Measurements from ENCODE around the gene HDAC4. TPM values are rescaled to one million over a fixed set of nuclear protein-coding genes. Genes with fewer than 3 reads are reported as not detected.

HDAC4 gene
- total RNA-seq, 1 experiment from 2014 or later = 44.4 TPM

DNA sequence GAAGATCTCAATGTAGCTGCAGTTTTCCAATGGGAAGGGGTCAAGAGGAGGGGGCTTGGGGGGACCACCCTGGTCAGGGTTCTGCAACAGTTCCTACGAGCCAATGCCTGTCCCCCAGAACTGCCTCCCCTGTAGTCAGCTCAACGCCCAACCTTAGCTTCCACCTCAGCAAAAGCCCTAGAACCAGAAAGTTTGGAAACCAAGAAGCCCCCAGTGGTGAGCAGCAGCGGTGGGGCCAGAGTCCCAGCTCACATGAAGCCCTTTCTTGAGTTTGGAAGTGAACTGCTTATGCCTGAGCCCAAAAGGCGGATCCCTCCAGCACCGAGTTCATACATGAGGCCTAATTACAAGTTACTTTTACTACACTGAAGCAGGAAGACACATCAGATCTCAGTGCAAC lies 162.4 kb downstream of the HDAC4 start (continued):
- TF ChIP-seq, protein P1, sequence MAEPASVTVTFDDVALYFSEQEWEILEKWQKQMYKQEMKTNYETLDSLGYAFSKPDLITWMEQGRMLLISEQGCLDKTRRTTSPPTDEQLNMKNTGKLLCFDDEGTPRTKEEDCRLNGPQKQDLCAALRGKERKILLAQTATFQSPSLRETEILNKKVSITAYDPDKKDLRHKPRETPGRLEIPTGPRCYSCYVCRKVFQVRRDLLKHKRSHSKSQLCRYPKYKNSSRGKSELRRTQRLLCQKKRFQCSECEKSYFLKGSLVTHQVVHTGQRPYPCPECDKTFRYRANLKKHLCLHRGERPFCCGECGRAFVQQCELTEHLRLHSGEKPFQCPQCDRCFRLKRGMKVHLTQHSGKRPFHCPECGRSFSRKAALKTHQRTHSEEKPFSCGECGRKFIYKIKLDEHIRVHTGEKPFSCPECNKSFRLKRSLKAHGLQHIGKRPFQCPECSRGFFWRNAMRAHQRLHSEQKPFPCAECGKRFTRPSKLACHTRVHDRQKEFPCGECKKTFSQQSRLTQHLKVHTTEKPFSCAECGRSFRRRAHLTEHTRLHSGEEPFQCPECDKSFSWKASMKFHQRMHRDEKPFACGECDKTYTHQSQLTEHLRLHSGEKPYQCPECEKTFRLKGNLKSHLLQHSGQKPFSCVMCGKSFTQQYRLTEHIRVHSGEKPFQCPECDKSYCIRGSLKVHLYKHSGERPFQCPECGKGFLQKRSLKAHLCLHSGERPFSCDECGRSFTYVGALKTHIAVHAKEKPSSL (CRISPR knock-in tag; conservative IDR thresholded peaks at IDR 0.05) = no peak
- TF ChIP-seq ZNF232 (CRISPR knock-in tag; IDR thresholded peaks at IDR 0.05) (no peak), IRF2 (CRISPR knock-in tag; IDR thresholded peaks at IDR 0.05; ENCODE audit: borderline replicate concordance, low read depth) (no peak), ZNF219 (CRISPR knock-in tag; IDR thresholded peaks at IDR 0.05; ENCODE audit: borderline replicate concordance) (no peak), FOXK1 (CRISPR knock-in tag; IDR thresholded peaks at IDR 0.05) (no peak), SP1 (CRISPR knock-in tag; conservative IDR thresholded peaks at IDR 0.05) (no peak), ZNF317 (CRISPR knock-in tag; IDR thresholded peaks at IDR 0.05; ENCODE audit: borderline replicate concordance, low read depth) (no peak)

DNA sequence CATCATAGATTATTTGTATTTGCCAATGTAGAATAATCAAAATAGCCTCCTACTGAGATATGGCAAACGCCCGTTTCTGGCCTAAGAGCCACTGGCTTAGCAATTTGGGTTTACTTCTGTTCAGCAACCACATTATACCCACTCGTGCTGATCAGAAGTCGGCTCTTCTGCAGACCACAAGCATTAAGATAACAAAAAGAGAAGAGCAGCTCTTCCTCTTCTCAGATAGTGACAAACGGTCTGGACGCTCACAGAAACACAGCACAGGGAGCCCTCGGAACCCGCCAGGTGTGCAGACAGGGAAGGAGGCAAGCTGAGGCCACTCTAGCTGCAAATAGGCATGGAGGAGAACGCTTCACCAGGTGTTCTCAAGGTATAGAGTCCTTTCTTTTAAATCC lies 164.0 kb downstream of the HDAC4 start:
- ChIA-PET POLR2A (no interaction called here), CTCF (no interaction called here)
- Mint-ChIP-seq H3K9me3 (no peaks in the 10 kb centered on the region), H3K4me3 (no peak overlapping the region), H3K27me3 (ENCODE audit: low read depth) (no peaks in the 10 kb centered on the region), H3K36me3 (no peaks in the 10 kb centered on the region), H3K4me1 (peaks cover 7% of the 10 kb centered on the region; the same call in 1 of the 2 replicates), H3K27ac (no peak overlapping the region)
- DNase-seq (ENCODE audit: low spot score) = no peak
- ATAC-seq = no peak
- no peak for TF ChIP-seq ZNF416 (CRISPR knock-in tag; IDR thresholded peaks at IDR 0.05)
- TF ChIP-seq, protein P2, sequence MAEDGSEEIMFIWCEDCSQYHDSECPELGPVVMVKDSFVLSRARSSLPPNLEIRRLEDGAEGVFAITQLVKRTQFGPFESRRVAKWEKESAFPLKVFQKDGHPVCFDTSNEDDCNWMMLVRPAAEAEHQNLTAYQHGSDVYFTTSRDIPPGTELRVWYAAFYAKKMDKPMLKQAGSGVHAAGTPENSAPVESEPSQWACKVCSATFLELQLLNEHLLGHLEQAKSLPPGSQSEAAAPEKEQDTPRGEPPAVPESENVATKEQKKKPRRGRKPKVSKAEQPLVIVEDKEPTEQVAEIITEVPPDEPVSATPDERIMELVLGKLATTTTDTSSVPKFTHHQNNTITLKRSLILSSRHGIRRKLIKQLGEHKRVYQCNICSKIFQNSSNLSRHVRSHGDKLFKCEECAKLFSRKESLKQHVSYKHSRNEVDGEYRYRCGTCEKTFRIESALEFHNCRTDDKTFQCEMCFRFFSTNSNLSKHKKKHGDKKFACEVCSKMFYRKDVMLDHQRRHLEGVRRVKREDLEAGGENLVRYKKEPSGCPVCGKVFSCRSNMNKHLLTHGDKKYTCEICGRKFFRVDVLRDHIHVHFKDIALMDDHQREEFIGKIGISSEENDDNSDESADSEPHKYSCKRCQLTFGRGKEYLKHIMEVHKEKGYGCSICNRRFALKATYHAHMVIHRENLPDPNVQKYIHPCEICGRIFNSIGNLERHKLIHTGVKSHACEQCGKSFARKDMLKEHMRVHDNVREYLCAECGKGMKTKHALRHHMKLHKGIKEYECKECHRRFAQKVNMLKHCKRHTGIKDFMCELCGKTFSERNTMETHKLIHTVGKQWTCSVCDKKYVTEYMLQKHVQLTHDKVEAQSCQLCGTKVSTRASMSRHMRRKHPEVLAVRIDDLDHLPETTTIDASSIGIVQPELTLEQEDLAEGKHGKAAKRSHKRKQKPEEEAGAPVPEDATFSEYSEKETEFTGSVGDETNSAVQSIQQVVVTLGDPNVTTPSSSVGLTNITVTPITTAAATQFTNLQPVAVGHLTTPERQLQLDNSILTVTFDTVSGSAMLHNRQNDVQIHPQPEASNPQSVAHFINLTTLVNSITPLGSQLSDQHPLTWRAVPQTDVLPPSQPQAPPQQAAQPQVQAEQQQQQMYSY (CRISPR knock-in tag; IDR thresholded peaks at IDR 0.05) = no peak
- TF ChIP-seq SMAD4 (CRISPR knock-in tag; IDR thresholded peaks at IDR 0.05) = no peak
- TF ChIP-seq ZNF232 (CRISPR knock-in tag; IDR thresholded peaks at IDR 0.05) = no peak
- TF ChIP-seq, protein P3, sequence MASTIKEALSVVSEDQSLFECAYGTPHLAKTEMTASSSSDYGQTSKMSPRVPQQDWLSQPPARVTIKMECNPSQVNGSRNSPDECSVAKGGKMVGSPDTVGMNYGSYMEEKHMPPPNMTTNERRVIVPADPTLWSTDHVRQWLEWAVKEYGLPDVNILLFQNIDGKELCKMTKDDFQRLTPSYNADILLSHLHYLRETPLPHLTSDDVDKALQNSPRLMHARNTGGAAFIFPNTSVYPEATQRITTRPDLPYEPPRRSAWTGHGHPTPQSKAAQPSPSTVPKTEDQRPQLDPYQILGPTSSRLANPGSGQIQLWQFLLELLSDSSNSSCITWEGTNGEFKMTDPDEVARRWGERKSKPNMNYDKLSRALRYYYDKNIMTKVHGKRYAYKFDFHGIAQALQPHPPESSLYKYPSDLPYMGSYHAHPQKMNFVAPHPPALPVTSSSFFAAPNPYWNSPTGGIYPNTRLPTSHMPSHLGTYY (CRISPR knock-in tag; IDR thresholded peaks at IDR 0.05) = no peak
- TF ChIP-seq TP53 (CRISPR knock-in tag; IDR thresholded peaks at IDR 0.05) = no peak
- no peak for TF ChIP-seq ETV6 (CRISPR knock-in tag; IDR thresholded peaks at IDR 0.05)
- TF ChIP-seq ZNF317 (CRISPR knock-in tag; IDR thresholded peaks at IDR 0.05; ENCODE audit: borderline replicate concordance, low read depth) = no peak
- TF ChIP-seq, protein P4, sequence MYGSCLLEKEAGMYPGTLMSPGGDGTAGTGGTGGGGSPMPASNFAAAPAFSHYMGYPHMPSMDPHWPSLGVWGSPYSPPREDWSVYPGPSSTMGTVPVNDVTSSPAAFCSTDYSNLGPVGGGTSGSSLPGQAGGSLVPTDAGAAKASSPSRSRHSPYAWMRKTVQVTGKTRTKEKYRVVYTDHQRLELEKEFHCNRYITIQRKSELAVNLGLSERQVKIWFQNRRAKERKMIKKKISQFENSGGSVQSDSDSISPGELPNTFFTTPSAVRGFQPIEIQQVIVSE (CRISPR knock-in tag; IDR thresholded peaks at IDR 0.05; ENCODE audit: borderline replicate concordance) = no peak
- TF ChIP-seq, protein P5, sequence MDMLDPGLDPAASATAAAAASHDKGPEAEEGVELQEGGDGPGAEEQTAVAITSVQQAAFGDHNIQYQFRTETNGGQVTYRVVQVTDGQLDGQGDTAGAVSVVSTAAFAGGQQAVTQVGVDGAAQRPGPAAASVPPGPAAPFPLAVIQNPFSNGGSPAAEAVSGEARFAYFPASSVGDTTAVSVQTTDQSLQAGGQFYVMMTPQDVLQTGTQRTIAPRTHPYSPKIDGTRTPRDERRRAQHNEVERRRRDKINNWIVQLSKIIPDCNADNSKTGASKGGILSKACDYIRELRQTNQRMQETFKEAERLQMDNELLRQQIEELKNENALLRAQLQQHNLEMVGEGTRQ (CRISPR knock-in tag; IDR thresholded peaks at IDR 0.05) = no peak
- TF ChIP-seq NR3C1 (CRISPR knock-in tag; conservative IDR thresholded peaks at IDR 0.05; ENCODE audit: low read depth) = no peak
- no peak for TF ChIP-seq SMAD3 (CRISPR knock-in tag; IDR thresholded peaks at IDR 0.05; ENCODE audit: borderline replicate concordance)
- TF ChIP-seq, protein P6, sequence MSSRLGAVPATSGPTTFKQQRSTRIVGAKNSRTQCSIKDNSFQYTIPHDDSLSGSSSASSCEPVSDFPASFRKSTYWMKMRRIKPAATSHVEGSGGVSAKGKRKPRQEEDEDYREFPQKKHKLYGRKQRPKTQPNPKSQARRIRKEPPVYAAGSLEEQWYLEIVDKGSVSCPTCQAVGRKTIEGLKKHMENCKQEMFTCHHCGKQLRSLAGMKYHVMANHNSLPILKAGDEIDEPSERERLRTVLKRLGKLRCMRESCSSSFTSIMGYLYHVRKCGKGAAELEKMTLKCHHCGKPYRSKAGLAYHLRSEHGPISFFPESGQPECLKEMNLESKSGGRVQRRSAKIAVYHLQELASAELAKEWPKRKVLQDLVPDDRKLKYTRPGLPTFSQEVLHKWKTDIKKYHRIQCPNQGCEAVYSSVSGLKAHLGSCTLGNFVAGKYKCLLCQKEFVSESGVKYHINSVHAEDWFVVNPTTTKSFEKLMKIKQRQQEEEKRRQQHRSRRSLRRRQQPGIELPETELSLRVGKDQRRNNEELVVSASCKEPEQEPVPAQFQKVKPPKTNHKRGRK (CRISPR knock-in tag; IDR thresholded peaks at IDR 0.05; ENCODE audit: borderline replicate concordance) = no peak
- TF ChIP-seq, protein P7, sequence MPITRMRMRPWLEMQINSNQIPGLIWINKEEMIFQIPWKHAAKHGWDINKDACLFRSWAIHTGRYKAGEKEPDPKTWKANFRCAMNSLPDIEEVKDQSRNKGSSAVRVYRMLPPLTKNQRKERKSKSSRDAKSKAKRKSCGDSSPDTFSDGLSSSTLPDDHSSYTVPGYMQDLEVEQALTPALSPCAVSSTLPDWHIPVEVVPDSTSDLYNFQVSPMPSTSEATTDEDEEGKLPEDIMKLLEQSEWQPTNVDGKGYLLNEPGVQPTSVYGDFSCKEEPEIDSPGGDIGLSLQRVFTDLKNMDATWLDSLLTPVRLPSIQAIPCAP (CRISPR knock-in tag; IDR thresholded peaks at IDR 0.05) = no peak
- TF ChIP-seq, protein P8, sequence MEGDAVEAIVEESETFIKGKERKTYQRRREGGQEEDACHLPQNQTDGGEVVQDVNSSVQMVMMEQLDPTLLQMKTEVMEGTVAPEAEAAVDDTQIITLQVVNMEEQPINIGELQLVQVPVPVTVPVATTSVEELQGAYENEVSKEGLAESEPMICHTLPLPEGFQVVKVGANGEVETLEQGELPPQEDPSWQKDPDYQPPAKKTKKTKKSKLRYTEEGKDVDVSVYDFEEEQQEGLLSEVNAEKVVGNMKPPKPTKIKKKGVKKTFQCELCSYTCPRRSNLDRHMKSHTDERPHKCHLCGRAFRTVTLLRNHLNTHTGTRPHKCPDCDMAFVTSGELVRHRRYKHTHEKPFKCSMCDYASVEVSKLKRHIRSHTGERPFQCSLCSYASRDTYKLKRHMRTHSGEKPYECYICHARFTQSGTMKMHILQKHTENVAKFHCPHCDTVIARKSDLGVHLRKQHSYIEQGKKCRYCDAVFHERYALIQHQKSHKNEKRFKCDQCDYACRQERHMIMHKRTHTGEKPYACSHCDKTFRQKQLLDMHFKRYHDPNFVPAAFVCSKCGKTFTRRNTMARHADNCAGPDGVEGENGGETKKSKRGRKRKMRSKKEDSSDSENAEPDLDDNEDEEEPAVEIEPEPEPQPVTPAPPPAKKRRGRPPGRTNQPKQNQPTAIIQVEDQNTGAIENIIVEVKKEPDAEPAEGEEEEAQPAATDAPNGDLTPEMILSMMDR (IDR thresholded peaks at IDR 0.05) = no peak
- TF ChIP-seq, protein P9, sequence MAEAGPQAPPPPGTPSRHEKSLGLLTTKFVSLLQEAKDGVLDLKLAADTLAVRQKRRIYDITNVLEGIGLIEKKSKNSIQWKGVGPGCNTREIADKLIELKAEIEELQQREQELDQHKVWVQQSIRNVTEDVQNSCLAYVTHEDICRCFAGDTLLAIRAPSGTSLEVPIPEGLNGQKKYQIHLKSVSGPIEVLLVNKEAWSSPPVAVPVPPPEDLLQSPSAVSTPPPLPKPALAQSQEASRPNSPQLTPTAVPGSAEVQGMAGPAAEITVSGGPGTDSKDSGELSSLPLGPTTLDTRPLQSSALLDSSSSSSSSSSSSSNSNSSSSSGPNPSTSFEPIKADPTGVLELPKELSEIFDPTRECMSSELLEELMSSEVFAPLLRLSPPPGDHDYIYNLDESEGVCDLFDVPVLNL (CRISPR knock-in tag; IDR thresholded peaks at IDR 0.05; ENCODE audit: borderline replicate concordance, low read depth) = no peak

All from WTC11 (cell line).